HepG2 (cell line): ENCODE results near the gene MRPS11. TPM values are rescaled to one million over a fixed set of nuclear protein-coding genes. Genes with fewer than 3 reads are reported as not detected.

Source experiments
- polyA plus RNA-seq, 8 experiments: library from polyadenylated mRNA; depleted of rRNA in 3 of 8; stranded (reverse) in 7 of 8; unstranded in 1 of 8; fragments of >200 nt; fragmentation: Illumina TruSeq in 4 of 8; extraction: Trizol in 4 of 8; gene quantifications; 2 replicates each; pipeline versions ENCODE4 v1.2.1 to v1.2.3, GENCODE V29; 2011 to 2016; ENCODE audit warnings: low read depth in 4 of 8, missing spikeins in 1 of 8, mixed read lengths in 1 of 8; ENCODE audit not compliant: insufficient read depth in 1 of 8
- total RNA-seq, 5 experiments: library from RNA; depleted of rRNA; stranded (reverse); fragments of >200 nt; fragmentation: Illumina TruSeq; extraction: Trizol; gene quantifications; 2 replicates each; pipeline ENCODE4 v1.2.3, GENCODE V29; 2016; ENCODE audit warnings: low read depth in 1 of 5

Gene MRPS11
- total and polyA plus RNA-seq, 2 of the 13 experiments (the other 11 are each of a cell fraction or from before 2014, with no cell fraction given): 50.1 to 72.7 TPM

Other genes starting within 250 kb of the MRPS11 start
- gene NTRK3, start 211.0 kb upstream of the MRPS11 start, total RNA-seq (2016; rRNA removed; fragmentation: Illumina TruSeq; extraction: Trizol): not detected in 2 replicates
- gene NTRK3, start 211.0 kb upstream of the MRPS11 start, polyA plus RNA-seq (2011; rRNA removed): not detected in 2 replicates
- gene MRPL46, start 320 bp upstream of the MRPS11 start, total RNA-seq (2016; rRNA removed; fragmentation: Illumina TruSeq; extraction: Trizol): 79.2 and 107 TPM in 2 replicates
- gene MRPL46, start 320 bp upstream of the MRPS11 start, polyA plus RNA-seq (2011; rRNA removed): 56.1 and 62.9 TPM in 2 replicates
- 2.1 and 2.2 TPM in 2 replicates for gene DET1, start 79.0 kb downstream of the MRPS11 start, total RNA-seq (2016; rRNA removed; fragmentation: Illumina TruSeq; extraction: Trizol)
- 4.2 and 5.3 TPM in 2 replicates for gene DET1, start 79.0 kb downstream of the MRPS11 start, polyA plus RNA-seq (2011; rRNA removed)
- gene AEN, start 153.6 kb downstream of the MRPS11 start, total RNA-seq (2016; rRNA removed; fragmentation: Illumina TruSeq; extraction: Trizol): 115 and 118 TPM in 2 replicates
- 51.3 and 55.2 TPM in 2 replicates for gene AEN, start 153.6 kb downstream of the MRPS11 start, polyA plus RNA-seq (2011; rRNA removed)
- 6.3 and 10.5 TPM in 2 replicates for gene ISG20, start 171.3 kb downstream of the MRPS11 start, total RNA-seq (2016; rRNA removed; fragmentation: Illumina TruSeq; extraction: Trizol)
- gene ISG20, start 171.3 kb downstream of the MRPS11 start, polyA plus RNA-seq (2011; rRNA removed): 31.5 and 50.8 TPM in 2 replicates